GM13977 (cell line): Measurements from ENCODE around the gene PGC.

Experiments used
- DNase-seq: peaks from one replicate; pipeline ENCODE4 v3.0.0; 2012; ENCODE audit warnings: low spot score
- CTCF ChIP-seq: IDR thresholded peaks from 2 replicates; pipeline ENCODE4 v1.5.1; 2012; ENCODE audit warnings: mild to moderate bottlenecking, control low read depth; ENCODE audit not compliant: insufficient read depth; ENCODE audit errors: extremely low read depth, missing control alignments
- in situ Hi-C: fragments of 300-500 bp; cut with MboI; formaldehyde crosslinking; loops from one replicate; pipeline ENCODE4 v1.12.0; 2022; ENCODE audit warnings: low sequenced_read_pairs, low pct_unique_long_range_greater_than_20kb, mixed read lengths, inconsistent platforms; ENCODE audit not compliant: unreplicated experiment

Gene PGC

GRCh38 chr6:41783106-41783780 is 36.0 kb upstream of the PGC start:
- no peak for DNase-seq
- in situ Hi-C loops, result loop anchor here (10.0 kb wide), 1 partner anchor 262 kb away; no protein-coding TSS in a partner anchor
- TF ChIP-seq CTCF, result no peak

- in situ Hi-C loops, result loop anchor here (10.0 kb wide), 1 partner anchor 263 kb away; no protein-coding TSS in a partner anchor
- no peak for TF ChIP-seq CTCF
- DNase-seq, result no peak
Measured at GRCh38 chr6:41781366-41781730, 34.2 kb upstream of the PGC start.

- no peak for TF ChIP-seq CTCF
- in situ Hi-C loops, result loop anchor here (10.0 kb wide), 1 partner anchor 264 kb away; no protein-coding TSS in a partner anchor
- DNase-seq, result no peak
Measured at GRCh38 chr6:41780551-41781365, 33.6 kb upstream of the PGC start, which contains the start of gene PRICKLE4. Gene PRICKLE4, plus strand, starts transcription at chr6:41780782. Its CDS starts 2,692 bp downstream, at chr6:41783474.

- in situ Hi-C loops, result loop anchor here (10.0 kb wide), 1 partner anchor 265 kb away; no protein-coding TSS in a partner anchor
- peak; percentile 97 for TF ChIP-seq CTCF
- peak; percentile 99 for DNase-seq
Measured at GRCh38 chr6:41779788-41780550, 32.8 kb upstream of the PGC start, which contains the start of gene FRS3. Gene FRS3, minus strand, starts transcription at chr6:41779900. Its CDS starts 2,913 bp downstream, at chr6:41776987.

GRCh38 chr6:41779336-41779735 is 32.1 kb upstream of the PGC start:
- in situ Hi-C loops, result no loop called here
- no peak for DNase-seq
- no peak for TF ChIP-seq CTCF

GRCh38 chr6:41778895-41779294 is 31.7 kb upstream of the PGC start:
- peak; percentile 9 for DNase-seq
- in situ Hi-C loops, result no loop called here
- no peak for TF ChIP-seq CTCF
